ENCODE measurements around the gene TCEANC2.

DNA sequence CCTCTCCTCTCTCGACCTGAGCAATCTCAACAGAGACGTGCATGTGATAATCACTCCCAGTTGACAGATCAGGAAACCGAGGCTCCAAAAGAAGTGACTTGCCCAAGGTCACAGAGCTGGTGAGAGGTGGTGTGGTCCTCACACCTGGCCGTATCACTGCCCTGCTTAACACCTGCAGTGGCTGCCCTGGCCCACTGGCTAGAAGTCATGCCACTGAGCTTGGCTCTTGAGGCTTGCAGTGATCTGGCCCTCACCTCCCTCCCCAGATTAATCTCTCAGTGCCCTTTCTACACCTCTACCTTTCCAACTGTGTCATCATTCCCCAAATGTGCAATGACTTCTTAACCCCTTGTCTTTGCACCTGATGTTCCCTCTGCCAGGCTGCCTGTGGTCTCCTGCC is 60.6 kb downstream of the TCEANC2 start:
- TF ChIP-seq, protein P1, sequence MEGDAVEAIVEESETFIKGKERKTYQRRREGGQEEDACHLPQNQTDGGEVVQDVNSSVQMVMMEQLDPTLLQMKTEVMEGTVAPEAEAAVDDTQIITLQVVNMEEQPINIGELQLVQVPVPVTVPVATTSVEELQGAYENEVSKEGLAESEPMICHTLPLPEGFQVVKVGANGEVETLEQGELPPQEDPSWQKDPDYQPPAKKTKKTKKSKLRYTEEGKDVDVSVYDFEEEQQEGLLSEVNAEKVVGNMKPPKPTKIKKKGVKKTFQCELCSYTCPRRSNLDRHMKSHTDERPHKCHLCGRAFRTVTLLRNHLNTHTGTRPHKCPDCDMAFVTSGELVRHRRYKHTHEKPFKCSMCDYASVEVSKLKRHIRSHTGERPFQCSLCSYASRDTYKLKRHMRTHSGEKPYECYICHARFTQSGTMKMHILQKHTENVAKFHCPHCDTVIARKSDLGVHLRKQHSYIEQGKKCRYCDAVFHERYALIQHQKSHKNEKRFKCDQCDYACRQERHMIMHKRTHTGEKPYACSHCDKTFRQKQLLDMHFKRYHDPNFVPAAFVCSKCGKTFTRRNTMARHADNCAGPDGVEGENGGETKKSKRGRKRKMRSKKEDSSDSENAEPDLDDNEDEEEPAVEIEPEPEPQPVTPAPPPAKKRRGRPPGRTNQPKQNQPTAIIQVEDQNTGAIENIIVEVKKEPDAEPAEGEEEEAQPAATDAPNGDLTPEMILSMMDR (conservative IDR thresholded peaks at IDR 0.05; ENCODE audit: low read depth, low read length) = no peak
- TF ChIP-seq EZH2 (IDR thresholded peaks at IDR 0.05; ENCODE audit: borderline replicate concordance, low read depth, low read length, poor library complexity, severe bottlenecking) = no peak

Measured in A673 (cell line).